ENCODE measurements around the gene DPH6.
"Not testable (repeated sequence)": the region's sequence is repeated elsewhere in the genome, so short reads cannot be mapped to it uniquely, and the experiment has no call there.

Gene DPH6

DNA sequence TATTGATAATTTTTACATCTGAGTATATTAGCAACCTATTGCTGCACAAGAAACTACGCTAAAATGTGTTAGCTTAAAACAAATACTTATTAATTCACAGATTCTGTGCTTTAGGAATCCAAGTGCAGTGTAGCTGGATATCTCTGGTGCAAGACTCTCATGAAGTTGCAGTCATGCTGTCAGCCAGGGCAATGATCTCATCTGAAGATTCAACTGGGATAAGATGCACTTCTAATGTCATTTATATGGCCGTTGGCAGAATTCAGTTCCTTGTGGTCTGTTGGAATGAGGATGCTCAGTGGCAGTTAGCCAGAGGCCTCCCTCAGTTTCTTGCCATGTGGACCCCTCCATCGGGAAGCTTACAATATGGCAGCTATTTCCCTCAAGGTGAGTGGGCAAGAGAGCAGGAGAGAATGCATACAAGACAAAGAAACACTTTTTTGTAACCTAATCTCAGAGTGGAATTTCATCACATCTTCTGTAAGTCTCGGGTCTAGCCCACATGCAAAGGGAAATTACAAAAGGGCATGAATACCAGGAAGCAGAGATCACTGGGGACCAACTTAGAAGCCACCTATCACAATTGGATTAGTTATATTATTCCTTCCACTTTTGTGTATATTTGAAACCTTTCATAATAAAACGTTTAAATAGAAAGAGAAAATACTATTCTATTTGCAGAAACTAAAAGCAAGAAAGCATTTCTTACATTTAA lies 61.6 kb downstream of the DPH6 start:
- no peak for DNase-seq

DNA sequence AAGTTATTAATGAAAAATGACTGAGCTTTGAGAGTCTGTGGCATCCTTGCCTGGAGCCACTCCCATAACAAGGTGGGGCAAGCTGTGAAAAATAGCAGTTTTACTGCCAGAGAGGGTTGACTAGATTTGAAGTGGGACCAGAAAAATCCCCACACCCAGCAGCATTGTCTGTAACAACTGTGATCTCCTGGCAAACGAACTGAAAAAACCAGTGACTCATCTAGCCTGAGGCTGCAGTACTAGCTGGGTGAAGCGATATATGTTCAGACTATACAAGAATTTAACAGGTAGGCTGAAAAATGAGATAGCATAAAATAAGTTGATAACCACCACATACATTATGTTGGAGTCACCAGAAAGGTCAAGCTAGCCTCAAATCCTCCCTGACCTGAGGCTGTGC lies 64.0 kb downstream of the DPH6 start:
- no peak for DNase-seq

DNA sequence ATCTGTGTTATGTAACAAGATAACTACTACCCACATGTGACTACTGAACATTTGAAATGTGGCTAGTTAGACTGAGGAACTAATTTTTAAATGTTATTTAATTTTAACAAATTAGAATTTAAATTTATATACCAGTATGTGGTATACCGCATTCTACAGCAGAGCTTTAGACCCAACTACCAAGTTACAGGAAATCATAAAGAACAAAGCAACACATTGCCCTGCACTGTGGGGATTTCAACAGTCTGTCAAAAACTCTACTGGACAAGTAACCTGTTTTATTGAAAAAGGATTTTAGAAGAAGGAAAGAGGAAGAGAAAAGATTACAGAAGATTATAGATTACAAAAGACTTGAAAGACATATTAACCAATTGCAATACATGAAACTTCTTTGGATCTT lies 64.9 kb downstream of the DPH6 start:
- DNase-seq, result no peak

DNA sequence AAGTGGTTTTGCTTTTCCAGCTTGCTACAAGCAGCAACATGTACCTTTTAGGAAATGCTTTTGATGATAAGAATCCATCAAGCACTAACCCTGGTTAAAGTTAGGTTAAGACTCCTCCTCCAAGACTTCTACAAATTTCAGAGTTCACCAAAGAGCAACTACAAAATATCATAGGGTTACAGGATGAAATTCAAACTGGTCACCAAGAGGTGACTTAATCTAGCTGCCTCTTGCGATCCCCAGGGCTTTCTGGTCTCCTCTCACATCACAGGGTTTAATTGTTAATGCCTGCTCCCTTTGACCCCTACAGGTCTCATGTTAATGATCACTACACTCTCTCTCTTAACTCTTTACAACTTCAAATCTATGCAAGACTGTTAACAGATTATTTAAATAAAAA lies 66.5 kb downstream of the DPH6 start:
- DNase-seq, result no peak

DNA sequence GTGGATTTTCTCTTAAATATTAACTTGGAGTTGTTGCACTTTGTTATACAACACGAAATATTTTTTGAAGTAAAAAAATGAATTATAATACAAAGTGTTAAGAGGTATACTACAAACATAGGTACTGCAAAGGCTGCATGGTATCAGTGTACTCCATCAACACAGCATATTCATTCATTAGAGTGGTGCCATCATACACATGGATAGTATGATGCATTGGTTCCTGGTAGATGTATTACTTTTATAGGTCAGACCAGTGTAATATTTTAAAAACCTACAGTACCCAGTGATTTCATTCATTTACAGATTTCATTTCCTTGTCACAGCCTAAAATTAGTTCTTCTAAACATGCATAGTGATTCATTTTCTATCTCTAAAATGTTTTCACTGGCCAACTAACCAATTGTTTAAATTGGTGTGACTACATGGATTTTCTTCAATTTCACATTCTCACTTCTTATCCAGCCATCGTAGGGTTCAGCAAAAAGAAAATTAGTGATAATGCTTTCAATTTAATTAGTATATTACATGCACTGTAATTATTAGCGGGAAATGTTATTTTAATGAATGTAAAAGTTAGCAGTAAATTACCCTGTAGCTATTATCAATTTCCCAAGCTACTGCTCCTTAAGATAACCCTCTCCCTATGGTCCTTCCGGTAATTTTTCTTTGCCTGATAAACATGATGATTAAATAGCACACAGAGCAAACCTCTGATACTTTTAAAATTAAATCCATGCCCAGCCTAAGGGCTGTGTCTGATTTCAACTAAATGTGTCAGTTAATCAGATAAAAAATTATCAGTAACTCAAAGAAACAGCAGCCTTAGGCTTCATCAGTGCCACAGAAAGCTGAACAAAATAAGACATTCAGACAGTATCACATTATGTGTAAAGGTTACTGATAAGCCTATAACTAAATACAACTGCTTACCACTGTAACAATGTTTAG lies 68.4 kb downstream of the DPH6 start:
- no peak for DNase-seq

DNA sequence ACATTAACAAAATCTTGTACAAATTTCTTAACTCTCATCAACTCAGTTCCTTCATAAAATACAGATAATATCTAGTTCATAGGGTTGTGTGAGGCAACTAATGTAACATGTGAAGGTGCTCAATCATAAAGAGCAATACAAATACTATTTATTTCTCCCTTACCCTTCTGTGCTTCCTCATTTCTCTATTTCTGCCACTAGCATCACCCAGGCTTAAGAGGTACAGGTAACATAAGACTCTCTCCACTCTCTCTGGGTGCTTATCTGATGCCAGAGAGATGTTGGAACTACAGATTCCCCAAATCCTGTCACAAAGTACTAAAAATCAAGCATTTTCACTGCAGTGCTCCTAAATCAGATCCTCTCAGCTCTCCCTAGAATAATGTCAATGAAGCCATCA lies 74.9 kb downstream of the DPH6 start:
- DNase-seq, result no peak

DNA sequence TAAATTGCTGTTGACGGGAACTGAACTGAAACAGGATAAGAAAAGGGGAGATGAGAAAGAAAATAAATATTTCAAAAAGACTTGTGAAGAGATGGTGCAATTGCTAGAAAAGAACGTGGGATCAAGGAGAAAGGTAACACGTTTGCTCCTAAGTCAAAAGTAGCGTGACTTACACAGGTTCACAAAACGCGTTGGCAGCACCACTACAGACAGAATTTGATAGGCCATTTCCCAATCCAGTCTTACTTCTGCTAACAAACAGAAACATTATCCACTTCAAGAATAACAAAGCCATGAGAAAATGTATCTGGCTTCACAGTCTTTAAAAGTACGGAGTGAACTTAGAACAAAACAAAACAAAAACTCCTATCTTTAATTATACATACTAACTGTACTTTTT lies 75.5 kb downstream of the DPH6 start:
- no peak for DNase-seq

DNA sequence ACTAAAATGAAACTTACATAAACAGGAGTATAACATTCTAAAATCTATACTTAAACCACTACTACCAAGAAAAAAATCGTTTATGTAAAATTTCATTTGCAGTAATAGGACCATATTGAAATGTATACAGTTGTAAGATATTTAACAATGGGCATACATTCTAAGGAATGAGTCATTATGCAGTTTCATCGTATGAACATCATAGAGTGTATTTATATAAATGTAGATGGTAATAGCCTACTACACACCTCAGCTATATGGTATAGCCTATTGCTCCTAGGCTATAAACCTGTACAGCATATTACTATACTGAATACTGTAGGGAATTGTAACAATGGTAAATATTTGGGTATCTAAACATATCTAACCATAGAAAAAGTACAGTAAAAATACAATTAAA lies 79.5 kb downstream of the DPH6 start:
- DNase-seq, result no peak

DNA sequence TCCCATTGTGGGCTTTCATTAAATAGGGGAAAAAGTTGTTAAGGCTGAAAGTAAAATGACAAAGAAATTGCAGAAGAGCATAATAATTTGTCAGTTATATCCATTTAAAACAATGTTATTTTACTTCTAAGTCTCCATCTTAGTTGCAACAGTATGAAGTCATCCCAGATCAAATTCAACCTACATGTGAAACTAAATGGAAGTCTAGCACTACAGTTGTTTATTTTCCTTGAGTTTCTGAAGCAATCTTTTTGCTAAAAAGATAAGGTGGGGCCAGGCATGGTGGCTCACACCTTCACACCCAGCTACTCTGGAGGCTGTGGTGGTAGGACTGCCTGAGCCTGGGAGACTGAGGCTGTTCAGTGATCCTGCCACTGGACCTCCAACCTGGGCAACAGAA lies 80.2 kb downstream of the DPH6 start:
- DNase-seq, result no peak

DNA sequence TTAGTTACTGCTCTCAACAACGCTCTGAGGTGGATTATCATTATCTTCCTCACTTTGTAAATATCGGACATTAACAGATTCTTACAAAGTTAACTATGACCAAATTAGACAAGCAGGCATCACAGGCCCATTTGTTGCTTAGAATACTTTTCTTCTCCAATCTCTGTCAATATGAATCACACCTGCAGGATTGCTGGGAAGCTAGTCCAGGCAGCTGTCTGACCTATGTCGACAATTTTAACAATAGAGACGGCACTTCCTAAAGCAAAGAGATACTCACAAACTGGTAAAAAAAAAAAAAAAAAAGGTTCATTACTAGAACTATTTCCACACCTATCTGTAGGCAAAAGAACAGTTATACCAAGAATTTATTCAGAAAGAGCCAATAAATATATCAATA lies 85.3 kb downstream of the DPH6 start:
- DNase-seq, result no peak

DNA sequence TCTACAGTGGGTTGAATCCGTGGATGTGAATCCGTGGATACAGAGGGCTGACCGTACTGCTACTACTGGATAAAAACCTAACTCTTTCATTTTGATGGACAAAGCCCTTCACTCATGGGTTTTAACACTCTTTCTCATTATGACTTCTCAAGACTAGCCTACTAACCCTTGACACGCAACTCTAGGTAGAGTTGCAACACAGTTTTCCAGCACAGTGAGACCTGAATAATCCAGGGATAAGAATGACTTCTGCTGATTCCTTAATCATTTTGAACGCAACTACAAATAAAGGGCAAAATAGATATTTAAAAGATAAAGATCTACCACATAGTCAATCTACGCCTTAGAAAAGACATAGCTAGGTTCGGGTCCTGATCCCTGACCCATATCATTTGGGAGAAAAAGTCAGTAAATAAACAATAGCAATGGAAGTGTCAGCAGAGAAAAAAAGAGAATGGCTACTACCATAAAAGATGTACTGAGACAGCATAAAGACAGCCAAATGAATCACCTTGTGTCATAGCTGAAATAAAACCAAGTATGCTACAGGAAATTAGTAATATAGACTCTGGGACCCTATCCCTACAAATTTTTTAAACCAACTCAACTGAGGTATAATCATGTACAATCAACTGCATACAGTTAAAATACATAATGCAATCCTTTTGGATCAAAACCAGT lies 87.6 kb downstream of the DPH6 start:
- no peak for DNase-seq

DNA sequence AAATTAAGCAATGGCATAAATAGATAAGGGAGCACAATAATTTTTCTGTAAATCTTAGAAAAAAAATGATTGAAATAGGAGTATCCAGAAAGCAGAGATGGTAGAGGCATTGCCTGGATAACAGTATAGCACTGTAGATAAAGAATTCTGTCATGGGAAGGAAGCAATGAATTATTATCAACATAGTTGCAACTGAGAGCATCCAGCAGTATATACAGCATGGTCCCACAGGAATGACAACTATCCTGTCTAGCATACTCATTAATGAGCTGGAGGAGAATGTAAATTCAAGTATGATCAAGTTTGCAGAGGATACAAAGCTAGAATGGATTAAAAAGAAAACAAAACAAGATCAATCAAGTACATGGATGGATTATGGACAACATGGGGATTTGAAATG lies 90.8 kb downstream of the DPH6 start:
- no peak for DNase-seq

DNA sequence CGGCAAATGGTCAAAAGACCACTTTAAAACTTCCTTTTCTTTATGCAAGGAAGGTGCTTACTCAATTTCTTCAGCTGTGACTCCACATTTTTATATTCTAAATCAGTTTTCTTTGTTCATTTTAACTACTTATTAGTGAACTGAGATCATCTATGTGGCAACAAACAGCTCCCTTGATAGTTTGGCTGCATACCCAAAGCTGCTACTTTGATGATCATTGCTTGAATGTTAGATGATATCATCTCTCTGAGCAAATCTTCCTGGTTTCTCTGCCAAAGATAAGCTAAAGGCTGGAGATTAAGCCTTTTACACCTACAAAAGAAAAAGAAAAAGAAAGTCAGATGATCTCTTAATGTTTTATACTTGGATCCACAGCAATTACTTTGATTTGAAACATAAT lies 95.5 kb downstream of the DPH6 start:
- no peak for DNase-seq

DNA sequence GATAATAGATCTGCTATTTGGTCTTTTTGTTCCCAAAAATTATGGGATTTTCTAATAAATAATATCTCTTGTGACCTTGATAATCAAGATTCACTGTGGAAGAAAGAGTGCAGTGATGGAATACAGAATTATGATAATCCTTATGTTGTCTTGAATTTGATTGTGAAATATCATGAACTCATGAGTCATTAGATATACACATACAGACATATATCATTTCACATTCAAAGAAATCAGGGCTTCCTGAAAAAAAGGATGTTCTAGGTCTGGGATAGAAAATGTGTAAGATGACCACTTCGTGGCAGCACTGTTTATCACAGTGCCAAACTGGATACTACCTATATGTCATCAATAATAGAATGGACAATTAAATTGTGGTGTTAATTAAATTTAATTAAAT lies 97.7 kb downstream of the DPH6 start:
- DNase-seq, result no peak

DNA sequence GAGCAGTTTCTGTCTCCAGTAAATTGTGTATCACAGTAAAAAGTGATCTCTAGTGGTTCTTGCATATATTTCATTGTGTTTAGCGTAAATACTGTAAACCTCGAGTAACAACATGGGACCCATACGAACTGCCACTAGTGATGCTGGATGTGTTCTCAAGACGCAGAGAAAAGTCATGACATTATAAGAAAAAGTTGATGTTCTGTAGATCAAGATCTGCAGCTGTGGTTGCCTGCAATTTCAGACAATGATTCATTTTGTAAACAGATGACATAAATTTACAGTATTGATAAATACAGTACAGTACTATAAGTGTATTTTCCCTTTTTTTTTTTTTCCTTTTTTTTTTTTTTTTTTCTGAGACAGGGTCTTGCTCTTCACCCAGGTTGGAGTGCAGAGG lies 100.1 kb downstream of the DPH6 start:
- DNase-seq, result no peak

DNA sequence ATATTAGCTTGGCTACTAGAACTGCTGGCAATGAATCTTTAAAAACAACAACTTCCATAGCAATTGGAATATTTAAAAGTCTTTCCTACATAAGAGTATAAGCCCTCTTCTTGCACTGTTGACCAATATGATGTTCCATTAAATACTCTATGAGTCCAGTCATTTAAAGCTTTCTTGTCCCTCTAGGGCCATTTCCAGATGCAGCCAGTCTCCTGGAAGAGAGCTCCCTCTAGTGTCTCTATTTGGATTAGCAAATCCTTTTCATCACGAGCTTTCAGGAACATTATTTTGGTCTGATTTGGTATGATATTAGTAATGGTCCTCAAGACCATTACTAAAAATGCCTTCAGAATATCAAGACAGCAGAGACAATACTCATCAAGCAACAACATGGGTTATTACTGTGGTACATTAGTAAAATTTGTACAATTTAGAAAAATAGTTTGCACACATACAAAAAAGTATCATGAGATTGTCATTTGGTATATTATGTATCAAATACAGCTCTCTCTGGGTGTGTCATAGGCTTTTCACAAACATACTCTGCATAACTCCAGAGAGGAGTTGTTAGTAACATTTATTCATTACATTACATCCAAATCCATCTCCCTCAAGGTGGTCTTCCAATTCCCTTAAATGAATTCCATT lies 101.3 kb downstream of the DPH6 start:
- DNase-seq, result no peak

DNA sequence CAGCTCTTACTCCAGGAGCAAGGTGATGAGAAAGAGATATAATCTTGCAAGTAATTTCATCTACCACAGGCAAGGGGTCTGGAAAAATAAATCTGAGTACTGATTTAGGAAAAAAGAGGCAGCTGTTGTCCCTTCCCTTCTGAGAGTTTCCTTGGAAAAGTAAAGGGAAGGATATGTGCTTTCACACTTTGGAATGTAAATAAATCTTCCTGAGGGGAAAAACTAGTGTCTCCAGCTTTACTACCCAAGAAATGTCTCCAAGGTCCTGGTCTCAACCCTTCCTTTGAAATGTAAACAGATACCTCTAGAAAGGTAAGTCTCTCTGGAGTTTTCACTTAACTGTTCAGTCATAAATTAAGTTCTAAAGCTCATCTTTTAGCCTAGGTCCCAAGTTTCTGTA lies 102.6 kb downstream of the DPH6 start:
- DNase-seq, result no peak

DNA sequence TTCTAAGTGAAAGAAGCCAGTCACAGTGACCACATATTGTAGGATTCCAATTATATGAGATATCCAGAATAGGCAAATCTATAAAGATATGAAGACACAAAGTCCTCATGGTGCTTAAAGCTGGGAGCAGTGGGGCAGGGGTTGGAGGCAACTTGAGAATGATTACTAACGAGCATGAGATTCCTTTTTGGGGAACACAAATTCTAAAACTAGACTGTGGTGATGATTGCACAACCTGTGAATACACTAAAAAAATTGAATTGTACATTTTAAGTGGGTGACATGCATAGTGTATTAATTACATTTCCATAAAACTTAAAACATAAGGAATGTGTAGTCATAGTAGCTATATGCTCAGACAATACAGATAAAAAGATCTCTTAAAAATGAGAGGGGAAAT lies 103.2 kb downstream of the DPH6 start:
- DNase-seq, result no peak

DNA sequence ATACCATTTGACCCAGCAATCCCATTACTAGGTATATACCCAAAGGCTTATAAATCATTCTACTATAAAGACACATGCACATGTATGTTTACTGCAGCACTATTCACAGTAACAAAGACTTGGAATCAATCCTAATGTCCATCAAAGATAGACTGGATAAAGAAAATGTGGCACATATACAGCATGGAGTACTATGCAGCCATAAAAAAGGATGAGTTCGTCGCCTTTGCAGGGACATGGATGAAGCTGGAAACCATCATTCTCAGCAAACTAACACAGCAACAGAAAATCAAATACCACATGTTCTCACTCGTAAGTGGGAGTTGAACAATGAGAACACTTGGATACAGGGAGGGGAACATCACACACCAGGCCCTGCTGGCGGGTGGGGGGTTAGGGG lies 104.7 kb downstream of the DPH6 start:
- not testable (repeated sequence) for DNase-seq

DNA sequence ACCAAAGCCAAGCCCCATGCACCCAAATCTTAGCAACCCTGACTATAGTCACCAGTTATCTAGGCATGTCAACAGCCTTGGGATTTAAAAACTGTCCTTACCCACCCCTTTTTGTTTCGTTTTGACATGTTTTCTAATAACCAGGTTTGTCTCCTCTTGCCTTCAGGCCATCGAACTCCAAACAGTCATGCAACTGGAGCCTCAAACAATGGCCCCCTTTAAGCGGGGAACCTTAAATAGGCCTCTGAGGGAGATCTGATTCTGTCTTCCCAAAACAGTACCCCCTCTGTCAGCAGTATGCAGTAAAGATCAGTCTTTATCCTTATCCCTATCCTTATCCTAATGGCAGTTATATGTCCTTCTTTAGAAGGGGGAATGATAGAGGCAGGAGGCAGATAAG lies 105.7 kb downstream of the DPH6 start:
- no peak for DNase-seq

DNA sequence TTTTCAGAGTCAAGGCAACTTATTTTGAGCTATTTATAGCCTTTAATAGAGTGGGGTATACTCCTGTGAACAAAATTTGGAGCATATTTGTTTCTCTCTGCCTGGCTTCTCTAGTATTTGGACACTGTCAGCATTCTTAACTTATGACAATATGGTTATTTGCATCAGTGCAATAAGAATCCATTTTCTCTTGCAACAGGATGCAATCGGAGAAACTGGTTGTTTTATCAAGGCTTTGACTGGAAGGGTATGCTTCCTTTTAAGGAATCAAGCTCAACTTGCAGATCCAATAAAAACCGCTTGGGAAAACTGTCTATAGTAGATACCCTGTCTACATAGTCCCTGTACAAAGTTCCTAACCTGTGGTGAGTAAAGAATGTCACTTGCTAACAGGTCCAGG lies 106.7 kb downstream of the DPH6 start:
- DNase-seq, result no peak

DNA sequence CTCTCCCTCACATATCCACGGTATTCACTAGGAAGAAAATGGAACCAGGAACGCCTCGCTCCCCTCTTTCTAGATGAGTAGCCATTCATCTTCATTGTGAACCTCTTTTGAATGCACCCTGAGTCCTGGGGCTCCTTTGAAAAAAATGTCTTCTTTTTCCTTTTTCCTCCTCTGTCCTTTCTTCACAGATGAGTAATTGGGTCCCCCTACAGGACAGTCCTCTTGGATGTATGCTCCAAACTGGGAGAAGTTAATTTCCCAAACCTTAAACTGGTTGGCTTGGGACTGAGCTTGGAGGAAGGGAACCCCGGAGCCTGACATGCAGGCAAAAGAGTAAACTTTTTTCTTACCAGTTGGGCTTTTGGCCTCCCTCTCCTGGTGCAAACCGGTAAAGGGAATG lies 108.8 kb downstream of the DPH6 start:
- no peak for DNase-seq

DNA sequence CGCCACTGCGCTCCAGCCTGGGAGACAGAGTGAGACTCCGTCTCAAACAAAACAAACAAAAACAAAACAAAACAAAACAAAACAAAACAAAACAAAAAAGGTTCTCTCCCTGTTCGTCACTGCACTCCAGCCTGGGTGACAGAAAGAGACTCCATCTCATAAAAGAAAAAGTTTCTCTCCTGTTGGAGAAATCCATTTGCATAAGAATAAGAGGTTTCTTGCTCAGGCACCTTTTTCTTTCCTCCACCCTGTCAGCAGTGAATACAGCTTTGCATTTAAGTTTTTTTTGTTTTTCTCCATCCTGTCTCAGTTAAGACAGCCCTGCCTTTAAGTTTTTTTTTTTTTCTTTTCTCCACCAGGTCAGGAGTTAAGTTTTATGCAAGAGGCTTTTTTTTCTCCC lies 109.5 kb downstream of the DPH6 start:
- no peak for DNase-seq

Data from stimulated activated CD4-positive, alpha-beta T cell treated with anti-CD3 and anti-CD28 coated beads, Interleukin-2, amount 100 ng/mL, for 48 hours (primary cell).